GM21737 (cell line): ENCODE data around the gene WDFY4.
"Not testable (repeated sequence)": the region's sequence is repeated elsewhere in the genome, so short reads cannot be mapped to it uniquely, and the experiment has no call there.

Source experiments
- ATAC-seq: cut with Tn5 transposase; IDR thresholded peaks from one replicate; pipeline ENCODE4 v1.9.1; 2021; ENCODE audit warnings: mild to moderate bottlenecking, moderate library complexity; ENCODE audit not compliant: unreplicated experiment

WDFY4 gene

GRCh38 chr10:48684792-48685623 is at the start of gene WDFY4:
WDFY4 (plus strand) TSS chr10:48684873; CDS start chr10:48709733, 24,860 bp downstream.
- ATAC-seq, result peak; percentile 65

- no peak for ATAC-seq
Measured at GRCh38 chr10:48634984-48635557, 49.6 kb upstream of the WDFY4 start.

GRCh38 chr10:48636231-48636630 is 48.4 kb upstream of the WDFY4 start:
- no peak for ATAC-seq

- no peak for ATAC-seq
Measured at GRCh38 chr10:48636901-48637300, 47.8 kb upstream of the WDFY4 start.

GRCh38 chr10:48638158-48638557 is 46.5 kb upstream of the WDFY4 start:
- ATAC-seq, result no peak

- no peak for ATAC-seq
Measured at GRCh38 chr10:48638739-48639527, 45.7 kb upstream of the WDFY4 start.

- no peak for ATAC-seq
Measured at GRCh38 chr10:48639632-48640031, 45.0 kb upstream of the WDFY4 start.

- ATAC-seq, result no peak
Measured at GRCh38 chr10:48640326-48640725, 44.3 kb upstream of the WDFY4 start.

GRCh38 chr10:48641099-48641690 is 43.5 kb upstream of the WDFY4 start:
- not testable (repeated sequence) for ATAC-seq

GRCh38 chr10:48645600-48645999 is 39.1 kb upstream of the WDFY4 start:
- ATAC-seq, result no peak

GRCh38 chr10:48647073-48647472 is 37.6 kb upstream of the WDFY4 start:
- not testable (repeated sequence) for ATAC-seq

- ATAC-seq, result no peak
Measured at GRCh38 chr10:48648172-48648942, 36.3 kb upstream of the WDFY4 start.

- no peak for ATAC-seq
Measured at GRCh38 chr10:48649349-48649944, 35.2 kb upstream of the WDFY4 start.

- no peak for ATAC-seq
Measured at GRCh38 chr10:48651293-48651692, 33.4 kb upstream of the WDFY4 start.

- ATAC-seq, result no peak
Measured at GRCh38 chr10:48651839-48652238, 32.8 kb upstream of the WDFY4 start.

- ATAC-seq, result no peak
Measured at GRCh38 chr10:48652344-48652743, 32.3 kb upstream of the WDFY4 start.

GRCh38 chr10:48653347-48653746 is 31.3 kb upstream of the WDFY4 start:
- ATAC-seq, result no peak

GRCh38 chr10:48653944-48654698 is 30.6 kb upstream of the WDFY4 start:
- no peak for ATAC-seq
